C4-2B (cell line): Measurements from ENCODE around the gene PDZD2.

ENCODE experiments used
- CTCF ChIP-seq: fragments of 450-650 bp; conservative IDR thresholded peaks from 2 replicates; pipeline ENCODE4 v1.5.1; 2017; ENCODE audit warnings: mild to moderate bottlenecking
- ZFX ChIP-seq: fragments of 450-650 bp; IDR thresholded peaks from 2 replicates; pipeline ENCODE4 v1.6.1; 2017

DNA sequence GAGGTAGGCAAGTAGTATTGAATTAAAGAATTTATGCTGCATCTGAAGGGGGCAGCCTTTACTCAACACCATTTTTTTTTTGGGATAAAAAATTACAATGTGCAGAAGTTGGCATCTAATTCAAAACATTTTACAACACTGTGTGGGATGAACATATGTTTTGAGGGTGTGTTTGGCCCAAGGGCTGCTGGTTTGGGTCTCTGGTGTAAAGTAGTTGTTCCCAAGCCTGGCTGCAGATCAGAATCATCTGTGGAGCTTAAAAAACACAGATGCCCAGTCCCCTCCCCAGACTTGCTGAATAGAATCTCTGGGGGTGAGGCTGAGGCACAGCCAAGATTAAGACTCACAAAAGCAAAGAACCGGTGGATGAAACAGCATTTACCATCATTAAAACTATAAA is 33.0 kb upstream of the PDZD2 start:
- no peak for TF ChIP-seq CTCF
- TF ChIP-seq ZFX: no peak
